Common myeloid progenitor, CD34-positive (primary cell): ENCODE results near the gene RNF149.

Experiments used
- CTCF ChIA-PET: fragments of 350-600 bp; sonication (Branson Sonifier 250); formaldehyde crosslinking; loops from one replicate; lab custom pipeline; 2021; ENCODE audit warnings: antibody characterized with exemption; lab: Charles Lee
- POLR2A ChIA-PET: fragments of 350-600 bp; sonication (Branson Sonifier 250); formaldehyde crosslinking; loops from one replicate; lab custom pipeline; 2021; ENCODE audit warnings: antibody characterized with exemption; lab: Charles Lee
- DNase-seq, 3 donors: peaks; one replicate each; pipeline versions ENCODE4 v3.0.0 to v3.0.0-alpha.2; 2013
- H3K27ac ChIP-seq, 2 experiments: 1 replicate in 1 of 2; 2 replicates in 1 of 2; pipeline ENCODE4 v1.7.0; 2013; ENCODE audit warnings: inconsistent platforms in 2 of 2, low read length in 2 of 2, mild to moderate bottlenecking in 2 of 2, low read depth in 1 of 2, moderate library complexity in 1 of 2; ENCODE audit not compliant: severe bottlenecking in 2 of 2, insufficient read depth in 1 of 2, poor library complexity in 1 of 2
- H3K27me3 ChIP-seq, 5 experiments: replicated peaks in 2 of 5; 1 replicate in 3 of 5; 2 replicates in 2 of 5; pipeline versions ENCODE4 v1.6.1 to v1.7.0; 2013; ENCODE audit warnings: low read length in 4 of 5, mild to moderate bottlenecking in 2 of 5, moderate library complexity in 2 of 5, inconsistent platforms in 1 of 5; ENCODE audit not compliant: insufficient read depth in 5 of 5, control insufficient read depth in 4 of 5
- H3K36me3 ChIP-seq, 4 experiments: 1 replicate in 2 of 4; 2 replicates in 2 of 4; pipeline versions ENCODE4 v1.6.1 to v1.7.0; 2013; ENCODE audit warnings: low read length in 3 of 4, control low read depth in 1 of 4, mild to moderate bottlenecking in 1 of 4; ENCODE audit not compliant: control insufficient read depth in 4 of 4, insufficient read depth in 4 of 4
- H3K4me1 ChIP-seq, 4 experiments: 1 replicate in 3 of 4; 2 replicates in 1 of 4; pipeline versions ENCODE4 v1.6.1 to v1.7.1; 2013; ENCODE audit warnings: low read length in 3 of 4, mild to moderate bottlenecking in 3 of 4, control low read depth in 1 of 4, inconsistent platforms in 1 of 4, moderate library complexity in 1 of 4; ENCODE audit not compliant: control insufficient read depth in 4 of 4, insufficient read depth in 4 of 4; ENCODE audit errors: control extremely low read depth in 1 of 4
- H3K4me3 ChIP-seq, 7 experiments: 1 replicate in 4 of 7; 2 replicates in 3 of 7; pipeline versions ENCODE4 v1.5.1 to v1.7.0; 2013; ENCODE audit warnings: mild to moderate bottlenecking in 7 of 7, low read length in 6 of 7, moderate library complexity in 6 of 7, inconsistent platforms in 2 of 7, low read depth in 2 of 7, control low read depth in 1 of 7; ENCODE audit not compliant: insufficient read depth in 4 of 7, control insufficient read depth in 1 of 7; ENCODE audit errors: extremely low read depth in 1 of 7
- H3K9me3 ChIP-seq, 5 experiments: 1 replicate in 4 of 5; 2 replicates in 1 of 5; pipeline versions ENCODE4 v1.6.1 to v1.7.1; 2013; ENCODE audit warnings: low read length in 4 of 5, mild to moderate bottlenecking in 2 of 5, inconsistent platforms in 1 of 5, low read depth in 1 of 5, moderate library complexity in 1 of 5; ENCODE audit not compliant: control insufficient read depth in 4 of 5, insufficient read depth in 2 of 5; ENCODE audit errors: control extremely low read depth in 1 of 5
- WGBS: methylation state at CpG from one replicate; pipeline ENCODE4 v1.1.5; 2013; ENCODE audit not compliant: insufficient coverage; 5-methylcytosine and 5-hydroxymethylcytosine counted together

RNF149 gene

DNA sequence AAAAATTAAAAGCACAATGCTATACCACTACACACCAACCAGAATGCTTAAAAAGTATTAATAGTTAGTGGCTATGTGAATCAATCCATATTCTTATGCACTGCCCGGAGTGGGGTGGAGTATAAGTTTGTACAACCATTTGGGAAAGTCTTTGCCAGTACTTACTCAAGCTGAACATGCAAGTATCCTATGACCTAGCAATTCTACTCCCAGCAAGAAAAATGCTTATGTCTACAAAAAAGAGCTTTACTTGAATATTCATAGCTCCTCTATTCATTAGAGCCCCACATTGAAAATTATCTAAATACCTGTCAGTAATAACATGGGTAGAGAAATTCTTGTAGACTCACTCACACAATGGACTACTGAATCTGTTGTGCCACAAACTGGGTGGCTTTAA lies 77.3 kb downstream of the RNF149 start:
- no CpG with 5 or more reads among the region's 1 CpG for WGBS
- H3K36me3 ChIP-seq: no peaks in the 10 kb centered on the region
- H3K4me3 ChIP-seq: no peak overlapping the region
- no peaks in the 10 kb centered on the region for H3K27me3 ChIP-seq
- peaks cover 0 to 3% (median under 1%) of the 10 kb centered on the region in 4 experiments for H3K4me1 ChIP-seq
- POLR2A ChIA-PET: interaction anchor here (0.7 kb wide), 1 partner anchor 14 kb away, joined by 5 read pairs; no protein-coding TSS in a partner anchor
- DNase-seq: no peak
- H3K9me3 ChIP-seq: peaks cover 0 to 24% (median 4%) of the 10 kb centered on the region in 5 experiments
- H3K27ac ChIP-seq: no peak overlapping the region
- CTCF ChIA-PET: interaction anchor here (1.4 to 5.8 kb wide), 4 partner anchors 9 to 14 kb away, joined by 3 to 28 read pairs (median 7); no protein-coding TSS in a partner anchor

- H3K36me3 ChIP-seq: no peaks in the 10 kb centered on the region
- no peak overlapping the region for H3K4me3 ChIP-seq
- H3K27me3 ChIP-seq: no peaks in the 10 kb centered on the region
- ChIA-PET CTCF (interaction anchor here (1.4 to 2.7 kb wide), 3 partner anchors 10 to 14 kb away, joined by 3 to 9 read pairs (median 5); no protein-coding TSS in a partner anchor), POLR2A (no interaction called here)
- DNase-seq: no peak
- H3K27ac ChIP-seq: no peak overlapping the region
- H3K9me3 ChIP-seq: peaks cover 0 to 22% (median 4%) of the 10 kb centered on the region in 5 experiments
- H3K4me1 ChIP-seq: peaks cover 0 to 3% (median under 1%) of the 10 kb centered on the region in 4 experiments
- WGBS: 83% methylated on average over 1 of the region's 2 CpGs
Measured at GRCh38 chr2:101230541-101231001, 77.9 kb downstream of the RNF149 start.
